Measurements from ENCODE around the gene PLEKHA1. TPM values are rescaled to one million over a fixed set of nuclear protein-coding genes. Genes with fewer than 3 reads are reported as not detected.

Gene PLEKHA1
- total and polyA plus RNA-seq, 2 of the 13 experiments (the other 11 are each of a cell fraction or from before 2014, with no cell fraction given), result 32.2 to 53.3 TPM

- TF ChIP-seq KDM5A (IDR thresholded peaks at IDR 0.05; ENCODE audit: borderline replicate concordance, low read length) (no peak; the same call in 1 of the 2 replicates), ZNF891 (CRISPR knock-in tag; IDR thresholded peaks at IDR 0.05) (no peak), ZNF570 (CRISPR knock-in tag; IDR thresholded peaks at IDR 0.05; ENCODE audit: borderline replicate concordance) (no peak), ZMYM2 (CRISPR knock-in tag; IDR thresholded peaks at IDR 0.05) (no peak), CREB3 (CRISPR knock-in tag; IDR thresholded peaks at IDR 0.05) (no peak), CEBPZ (IDR thresholded peaks at IDR 0.05; ENCODE audit: low read length) (no peak), BRCA1 (CRISPR knock-in tag; IDR thresholded peaks at IDR 0.05) (no peak), PHF8 (CRISPR knock-in tag; IDR thresholded peaks at IDR 0.05) (no peak; the same call in 1 of the 2 replicates), PAWR (CRISPR knock-in tag; IDR thresholded peaks at IDR 0.05; ENCODE audit: borderline replicate concordance) (no peak), JDP2 (CRISPR knock-in tag; IDR thresholded peaks at IDR 0.05; ENCODE audit: borderline replicate concordance) (no peak), ATF7-NPFF (CRISPR knock-in tag; IDR thresholded peaks at IDR 0.05; ENCODE audit: low read depth) (no peak), ZNF773 (CRISPR knock-in tag; IDR thresholded peaks at IDR 0.05; ENCODE audit: borderline replicate concordance) (no peak), HMGXB4 (CRISPR knock-in tag; IDR thresholded peaks at IDR 0.05; ENCODE audit: borderline replicate concordance in 1 of 2, low read depth in 1 of 2) (no peak), MIXL1 (CRISPR knock-in tag; IDR thresholded peaks at IDR 0.05) (0 out of 2 replicates have a peak, but pooled peaks have one; percentile 53), ATF1 (CRISPR knock-in tag; IDR thresholded peaks at IDR 0.05) (no peak), MXD4 (CRISPR knock-in tag; IDR thresholded peaks at IDR 0.05) (no peak), ZNF598 (CRISPR knock-in tag; IDR thresholded peaks at IDR 0.05; ENCODE audit: borderline replicate concordance) (peak; percentile 54; the same call in 1 of the 2 replicates), MAFK (conservative IDR thresholded peaks at IDR 0.05 in 1 of 2, IDR thresholded peaks at IDR 0.05 in 1 of 2; ENCODE audit: low read length in 2 of 2) (no peak), SMARCE1 (IDR thresholded peaks at IDR 0.05; ENCODE audit: borderline replicate concordance) (no peak)
- TF ChIP-seq, protein P1, sequence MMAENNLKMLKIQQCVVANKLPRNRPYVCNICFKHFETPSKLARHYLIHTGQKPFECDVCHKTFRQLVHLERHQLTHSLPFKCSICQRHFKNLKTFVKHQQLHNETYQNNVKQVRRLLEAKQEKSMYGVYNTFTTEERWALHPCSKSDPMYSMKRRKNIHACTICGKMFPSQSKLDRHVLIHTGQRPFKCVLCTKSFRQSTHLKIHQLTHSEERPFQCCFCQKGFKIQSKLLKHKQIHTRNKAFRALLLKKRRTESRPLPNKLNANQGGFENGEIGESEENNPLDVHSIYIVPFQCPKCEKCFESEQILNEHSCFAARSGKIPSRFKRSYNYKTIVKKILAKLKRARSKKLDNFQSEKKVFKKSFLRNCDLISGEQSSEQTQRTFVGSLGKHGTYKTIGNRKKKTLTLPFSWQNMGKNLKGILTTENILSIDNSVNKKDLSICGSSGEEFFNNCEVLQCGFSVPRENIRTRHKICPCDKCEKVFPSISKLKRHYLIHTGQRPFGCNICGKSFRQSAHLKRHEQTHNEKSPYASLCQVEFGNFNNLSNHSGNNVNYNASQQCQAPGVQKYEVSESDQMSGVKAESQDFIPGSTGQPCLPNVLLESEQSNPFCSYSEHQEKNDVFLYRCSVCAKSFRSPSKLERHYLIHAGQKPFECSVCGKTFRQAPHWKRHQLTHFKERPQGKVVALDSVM (CRISPR knock-in tag; IDR thresholded peaks at IDR 0.05), result 0 out of 2 replicates have a peak, but pooled peaks have one; percentile 9
Measured at GRCh38 chr10:122331615-122332446, 42.7 kb upstream of the PLEKHA1 start (continued).
